CD14-positive monocyte (primary cell): ENCODE data around the gene MPRIP. TPM values are rescaled to one million over a fixed set of nuclear protein-coding genes. Genes with fewer than 3 reads are reported as not detected.

Experiments
- DNase-seq, 3 donors: peaks; one replicate each; pipeline ENCODE4 v3.0.0-alpha.2; 2011 to 2022
- H2AFZ ChIP-seq: 2 replicates; pipeline ENCODE4 v1.6.0; 2012; ENCODE audit warnings: mild to moderate bottlenecking, low read depth, low read length, inconsistent platforms; ENCODE audit not compliant: insufficient read depth, poor library complexity, severe bottlenecking
- H3K27ac ChIP-seq, 2 donors: 1 replicate in 1 of 2; 2 replicates in 1 of 2; pipeline ENCODE4 v1.5.1; 2012 to 2013; ENCODE audit warnings: low read length in 2 of 2, control low read depth in 1 of 2, inconsistent platforms in 1 of 2, low read depth in 1 of 2, mild to moderate bottlenecking in 1 of 2
- H3K27me3 ChIP-seq, 2 donors: one replicate each; pipeline versions ENCODE4 v1.6.0 to v1.6.1; 2011 to 2013; ENCODE audit warnings: low read length in 2 of 2; ENCODE audit not compliant: control insufficient read depth in 2 of 2, insufficient read depth in 2 of 2
- H3K36me3 ChIP-seq, 2 donors: replicated peaks in 1 of 2; 1 replicate in 1 of 2; 2 replicates in 1 of 2; pipeline versions ENCODE4 v1.5.1 to v1.6.1; 2012 to 2013; ENCODE audit warnings: low read length in 2 of 2, control low read depth in 1 of 2, inconsistent platforms in 1 of 2, mild to moderate bottlenecking in 1 of 2; ENCODE audit not compliant: insufficient read depth in 2 of 2, control insufficient read depth in 1 of 2
- H3K4me1 ChIP-seq, 2 donors: 1 replicate in 1 of 2; 2 replicates in 1 of 2; pipeline versions ENCODE4 v1.5.1 to v1.6.1; 2012 to 2013; ENCODE audit warnings: low read length in 2 of 2, control low read depth in 1 of 2, inconsistent platforms in 1 of 2, mild to moderate bottlenecking in 1 of 2, moderate library complexity in 1 of 2; ENCODE audit not compliant: insufficient read depth in 2 of 2, control insufficient read depth in 1 of 2
- H3K4me2 ChIP-seq: replicated peaks from 2 replicates; pipeline ENCODE3; 2012; ENCODE audit warnings: low read length, moderate library complexity, mild to moderate bottlenecking; ENCODE audit not compliant: poor library complexity, severe bottlenecking; ENCODE audit errors: extremely low read depth
- H3K4me3 ChIP-seq, 3 experiments: fragments of 200-600 bp in 1 of 3; sonication (generic) in 1 of 3; replicated peaks in 1 of 3; 1 replicate in 2 of 3; 2 replicates in 1 of 3; pipeline ENCODE4 v1.5.1; 2011 to 2013; ENCODE audit warnings: low read length in 3 of 3, mild to moderate bottlenecking in 3 of 3, control low read depth in 2 of 3, low read depth in 2 of 3, inconsistent platforms in 1 of 3, moderate library complexity in 1 of 3
- H3K79me2 ChIP-seq: 2 replicates; pipeline ENCODE4 v1.6.0; 2012; ENCODE audit warnings: mild to moderate bottlenecking, control low read depth, inconsistent platforms, low read length, moderate library complexity; ENCODE audit not compliant: insufficient read depth
- H3K9ac ChIP-seq: 2 replicates; pipeline ENCODE4 v1.6.0; 2017; ENCODE audit warnings: low read length, mild to moderate bottlenecking; ENCODE audit not compliant: insufficient read depth, poor library complexity, severe bottlenecking
- H3K9me3 ChIP-seq, 2 donors: replicated peaks in 1 of 2; 1 replicate in 1 of 2; 2 replicates in 1 of 2; pipeline versions ENCODE4 v1.5.1 to v1.6.1; 2012 to 2013; ENCODE audit warnings: low read length in 2 of 2, control low read depth in 1 of 2; ENCODE audit not compliant: control insufficient read depth in 1 of 2, insufficient read depth in 1 of 2
- H4K20me1 ChIP-seq: 2 replicates; pipeline ENCODE4 v1.6.0; 2012; ENCODE audit warnings: mild to moderate bottlenecking, low read length, control low read depth, moderate library complexity; ENCODE audit not compliant: insufficient read depth
- H3K27ac Mint-ChIP-seq, 7 donors: one replicate each; pipeline ENCODE4 v1.8.0; 2020; ENCODE audit warnings: mild to moderate bottlenecking in 7 of 7, mixed read lengths in 7 of 7, moderate library complexity in 6 of 7, inconsistent platforms in 2 of 7
- H3K27me3 Mint-ChIP-seq, 3 donors: one replicate each; pipeline ENCODE4 v1.8.0; 2021 to 2022; ENCODE audit warnings: low read depth in 3 of 3, mild to moderate bottlenecking in 3 of 3, mixed read lengths in 3 of 3, moderate library complexity in 3 of 3, inconsistent platforms in 1 of 3
- H3K36me3 Mint-ChIP-seq, 2 donors: one replicate each; pipeline ENCODE4 v1.8.0; 2020; ENCODE audit warnings: mixed read lengths in 2 of 2, inconsistent platforms in 1 of 2, mild to moderate bottlenecking in 1 of 2
- H3K4me1 Mint-ChIP-seq: one replicate; pipeline ENCODE4 v1.8.0; 2020; ENCODE audit warnings: mild to moderate bottlenecking, mixed read lengths
- H3K4me3 Mint-ChIP-seq, 2 donors: one replicate each; pipeline ENCODE4 v1.8.0; 2020; ENCODE audit warnings: mild to moderate bottlenecking in 2 of 2, mixed read lengths in 2 of 2, moderate library complexity in 1 of 2
- H3K9me3 Mint-ChIP-seq, 7 donors: one replicate each; pipeline ENCODE4 v1.8.0; 2020 to 2022; ENCODE audit warnings: mixed read lengths in 7 of 7, mild to moderate bottlenecking in 6 of 7, moderate library complexity in 6 of 7, inconsistent platforms in 2 of 7
- CTCF ChIP-seq: fragments of 200-600 bp; IDR thresholded peaks from one replicate; pipeline ENCODE4 v1.8.0; 2022; ENCODE audit warnings: antibody characterized with exemption, mild to moderate bottlenecking
- WGBS: methylation state at CpG from one replicate; pipeline ENCODE4 v1.1.5; 2013; ENCODE audit warnings: missing lambda C conversion rate; ENCODE audit not compliant: insufficient coverage; 5-methylcytosine and 5-hydroxymethylcytosine counted together
- intact Hi-C, 2 donors: fragments of 100-400 bp; cut with micrococcal nuclease; formaldehyde crosslinking; loops; one replicate each; pipeline versions ENCODE4 v1.15.0 to v1.15.1; 2023
- polyA plus RNA-seq, 3 donors: library from polyadenylated mRNA; depleted of rRNA in 1 of 3; unstranded in 2 of 3; stranded (reverse) in 1 of 3; fragments of 300-500 nt in 2 of 3; fragments of >200 nt in 1 of 3; fragmentation: Illumina TruSeq in 2 of 3; gene quantifications; 1 replicate in 2 of 3; 2 replicates in 1 of 3; pipeline ENCODE4 v1.2.3, GENCODE V29; 2012 to 2021

MPRIP gene
- polyA plus RNA-seq, 3 donors: 2.0 to 48.7 (median 2.5) TPM

GRCh38 chr17:17164676-17165075 lies 122.4 kb downstream of the MPRIP start:
- H3K9me3 ChIP-seq: no peaks in the 10 kb centered on the region
- WGBS: 94% methylated on average over 17 of the region's 17 CpGs
- H3K4me3 ChIP-seq: no peak overlapping the region
- peaks cover 70 to 99% of the 10 kb centered on the region in 2 donors for H3K36me3 ChIP-seq
- Mint-ChIP-seq H3K27me3 (peaks cover 0 to 5% (median 4%) of the 10 kb centered on the region in 3 donors), H3K36me3 (peaks cover 78 to 92% of the 10 kb centered on the region in 2 donors), H3K9me3 (no peaks in the 10 kb centered on the region), H3K27ac (no peak overlapping the region), H3K4me3 (no peak overlapping the region), H3K4me1 (no peaks in the 10 kb centered on the region)
- no peak for DNase-seq
- H3K4me2 ChIP-seq: no peak overlapping the region
- H3K27ac ChIP-seq: no peak overlapping the region
- H3K79me2 ChIP-seq: no peaks in the 10 kb centered on the region
- H3K4me1 ChIP-seq: no peaks in the 10 kb centered on the region
- H3K9ac ChIP-seq: no peak overlapping the region
- H4K20me1 ChIP-seq: no peaks in the 10 kb centered on the region
- no peak for TF ChIP-seq CTCF
- H3K27me3 ChIP-seq: no peaks in the 10 kb centered on the region
- intact Hi-C loops: no loop called here
- H2AFZ ChIP-seq: no peak overlapping the region

GRCh38 chr17:17165666-17166308 lies 123.5 kb downstream of the MPRIP start:
- Histone ChIP-seq H4K20me1 (no peaks in the 10 kb centered on the region), H3K9ac (no peak overlapping the region), H3K79me2 (no peaks in the 10 kb centered on the region), H3K27ac (no peak overlapping the region), H3K9me3 (no peaks in the 10 kb centered on the region), H3K4me2 (no peak overlapping the region), H3K4me1 (no peaks in the 10 kb centered on the region), H3K4me3 (no peak overlapping the region), H2AFZ (no peak overlapping the region), H3K27me3 (no peaks in the 10 kb centered on the region), H3K36me3 (peaks cover 63 to 94% of the 10 kb centered on the region in 2 donors)
- intact Hi-C loops: no loop called here
- WGBS: 97% methylated on average over 22 of the region's 23 CpGs
- H3K9me3 Mint-ChIP-seq: no peaks in the 10 kb centered on the region
- H3K27ac Mint-ChIP-seq: no peak overlapping the region
- H3K4me1 Mint-ChIP-seq: no peaks in the 10 kb centered on the region
- H3K27me3 Mint-ChIP-seq: peaks cover 0 to 5% (median 4%) of the 10 kb centered on the region in 3 donors
- H3K36me3 Mint-ChIP-seq: peaks cover 70 to 84% of the 10 kb centered on the region in 2 donors
- TF ChIP-seq CTCF: no peak
- H3K4me3 Mint-ChIP-seq: no peak overlapping the region
- DNase-seq: no peak
